ENCODE measurements around the gene ZMIZ2.

The ZMIZ2 gene

GRCh38 chr7:44755698-44756627 is 7.3 kb downstream of the ZMIZ2 start:
- no peak overlapping the region for H3K4me3 ChIP-seq (ENCODE audit: low read depth, low read length)

GRCh38 chr7:44756904-44757303 is 8.3 kb downstream of the ZMIZ2 start:
- H3K4me3 ChIP-seq (ENCODE audit: low read depth, low read length) = no peak overlapping the region

- H3K4me3 ChIP-seq (ENCODE audit: low read depth, low read length) = no peak overlapping the region
Observed at GRCh38 chr7:44757311-44757710, 8.7 kb downstream of the ZMIZ2 start.

- H3K4me3 ChIP-seq (ENCODE audit: low read depth, low read length) = no peak overlapping the region
Observed at GRCh38 chr7:44757739-44758138, 9.1 kb downstream of the ZMIZ2 start.

- no peak overlapping the region for H3K4me3 ChIP-seq (ENCODE audit: low read depth, low read length)
Observed at GRCh38 chr7:44759246-44759645, 10.6 kb downstream of the ZMIZ2 start.

- H3K4me3 ChIP-seq (ENCODE audit: low read depth, low read length) = no peak overlapping the region
Observed at GRCh38 chr7:44760034-44760580, 11.5 kb downstream of the ZMIZ2 start.

- no peak overlapping the region for H3K4me3 ChIP-seq (ENCODE audit: low read depth, low read length)
Observed at GRCh38 chr7:44761207-44762161, 12.8 kb downstream of the ZMIZ2 start.

- no peak overlapping the region for H3K4me3 ChIP-seq (ENCODE audit: low read depth, low read length)
Observed at GRCh38 chr7:44762300-44762699, 13.7 kb downstream of the ZMIZ2 start.

- H3K4me3 ChIP-seq (ENCODE audit: low read depth, low read length) = no peak overlapping the region
Observed at GRCh38 chr7:44762726-44763522, 14.3 kb downstream of the ZMIZ2 start.

GRCh38 chr7:44764081-44764480 is 15.4 kb downstream of the ZMIZ2 start:
- H3K4me3 ChIP-seq (ENCODE audit: low read depth, low read length) = no peak overlapping the region

GRCh38 chr7:44764665-44765578 is 16.3 kb downstream of the ZMIZ2 start:
- H3K4me3 ChIP-seq (ENCODE audit: low read depth, low read length) = no peak overlapping the region

- H3K4me3 ChIP-seq (ENCODE audit: low read depth, low read length) = no peak overlapping the region
Observed at GRCh38 chr7:44765579-44766415, 17.1 kb downstream of the ZMIZ2 start.

- no peak overlapping the region for H3K4me3 ChIP-seq (ENCODE audit: low read depth, low read length)
Observed at GRCh38 chr7:44766416-44766801, 17.8 kb downstream of the ZMIZ2 start.

- no peak overlapping the region for H3K4me3 ChIP-seq (ENCODE audit: low read depth, low read length)
Observed at GRCh38 chr7:44767134-44767911, 18.7 kb downstream of the ZMIZ2 start.

GRCh38 chr7:44767912-44768627 is 19.4 kb downstream of the ZMIZ2 start:
- no peak overlapping the region for H3K4me3 ChIP-seq (ENCODE audit: low read depth, low read length)

- no peak overlapping the region for H3K4me3 ChIP-seq (ENCODE audit: low read depth, low read length)
Observed at GRCh38 chr7:44768628-44769371, 20.2 kb downstream of the ZMIZ2 start.
